HepG2 (cell line): ENCODE data around the gene CSNK1G1. TPM values are rescaled to one million over a fixed set of nuclear protein-coding genes. Genes with fewer than 3 reads are reported as not detected.

Source experiments
- ATAC-seq: fragments of 200-7000 bp; cut with Tn5 transposase; 3 replicates; pipeline ENCODE4 v1.9.1; 2020; ENCODE audit warnings: mild to moderate bottlenecking, moderate library complexity
- BruUV-seq: library from RNA; stranded (reverse); fragments of 400-500 nt; replicated peaks from 2 replicates; lab custom pipeline; 2021; lab: Mats Ljungman, UMichigan
- CTCF ChIA-PET: fragments of 300-600 bp; formaldehyde crosslinking; extraction: SDS; loops from one replicate; lab custom pipeline; 2021; ENCODE audit warnings: low total read pairs, inconsistent platforms, low intra/inter-chr PET ratio; lab: Yijun Ruan, JAX
- POLR2A ChIA-PET: fragments of 350-600 bp; sonication (Branson Sonifier 250); formaldehyde crosslinking; loops from one replicate; lab custom pipeline; 2020; ENCODE audit warnings: antibody characterized with exemption, inconsistent platforms; lab: Yijun Ruan, JAX
- DNase-seq: peaks from one replicate; pipeline ENCODE4 v3.0.0-alpha.2; 2015; ENCODE audit warnings: low spot score
- FAIRE-seq: peaks from 3 replicates; lab custom pipeline; 2011; peaks lifted over from hg19 to GRCh38; lab: Jason Lieb, UNC
- H2AFZ ChIP-seq: one replicate; pipeline ENCODE4 v1.6.1; 2011; ENCODE audit warnings: low read length, inconsistent platforms
- H3K27ac ChIP-seq: fragments of 300-600 bp; 3 replicates; pipeline ENCODE4 v1.8.0; 2011; ENCODE audit warnings: mixed run types, mild to moderate bottlenecking, mixed read lengths, low read length, inconsistent platforms; ENCODE audit not compliant: insufficient read depth; ENCODE audit errors: extremely low read length
- H3K27me3 ChIP-seq, 2 experiments: fragments of 200-600 bp in 1 of 2; 2 replicates in 1 of 2; 3 replicates in 1 of 2; pipeline versions ENCODE4 v1.6.0 to v1.8.0; 2011; ENCODE audit warnings: low read length in 2 of 2, mild to moderate bottlenecking in 2 of 2, moderate library complexity in 2 of 2, inconsistent platforms in 1 of 2; ENCODE audit not compliant: insufficient read depth in 2 of 2, control insufficient read depth in 1 of 2
- H3K36me3 ChIP-seq, 2 experiments: fragments of 200-600 bp in 1 of 2; replicated peaks in 1 of 2; 2 replicates in 1 of 2; 3 replicates in 1 of 2; pipeline versions ENCODE4 v1.5.1 to v1.8.0; 2011; ENCODE audit warnings: low read length in 2 of 2, inconsistent platforms in 1 of 2; ENCODE audit not compliant: insufficient read depth in 2 of 2, control insufficient read depth in 1 of 2
- H3K4me1 ChIP-seq: 2 replicates; pipeline ENCODE4 v1.5.1; 2012; ENCODE audit warnings: low read length, inconsistent platforms; ENCODE audit not compliant: insufficient read depth
- H3K4me2 ChIP-seq: 2 replicates; pipeline ENCODE4 v1.6.0; 2011; ENCODE audit warnings: low read depth, low read length, inconsistent platforms
- H3K4me3 ChIP-seq, 3 experiments: fragments of 200-600 bp in 1 of 3; sonication (generic), shearing (Covaris generic) in 1 of 3; replicated peaks in 1 of 3; 2 replicates each; pipeline ENCODE4 v1.5.1; 2011 to 2016; ENCODE audit warnings: low read length in 3 of 3, inconsistent platforms in 2 of 3, low read depth in 2 of 3, mild to moderate bottlenecking in 2 of 3, control low read depth in 1 of 3, mixed read lengths in 1 of 3; ENCODE audit not compliant: insufficient read depth in 1 of 3
- H3K79me2 ChIP-seq: one replicate; pipeline ENCODE4 v1.6.1; 2011; ENCODE audit warnings: low read length, inconsistent platforms; ENCODE audit not compliant: insufficient read depth
- H3K9ac ChIP-seq: 2 replicates; pipeline ENCODE4 v1.6.0; 2011; ENCODE audit warnings: mild to moderate bottlenecking, low read depth, low read length, inconsistent platforms; ENCODE audit not compliant: insufficient read depth
- H3K9me3 ChIP-seq: 2 replicates; pipeline ENCODE4 v1.5.1; 2012; ENCODE audit warnings: mild to moderate bottlenecking, low read length
- H4K20me1 ChIP-seq: 2 replicates; pipeline ENCODE4 v1.6.0; 2011; ENCODE audit warnings: inconsistent platforms, mild to moderate bottlenecking, low read length, moderate library complexity; ENCODE audit not compliant: insufficient read depth
- AGO1 ChIP-seq: fragments of 200-400 bp; formaldehyde crosslinking; IDR thresholded peaks from 2 replicates; pipeline ENCODE4 v1.6.1; 2017; ENCODE audit warnings: mild to moderate bottlenecking, low read depth, low read length, moderate library complexity; ENCODE audit not compliant: poor library complexity, severe bottlenecking
- AGO2 ChIP-seq: fragments of 200-400 bp; formaldehyde crosslinking; optimal IDR thresholded peaks from 2 replicates; pipeline ENCODE3; 2017; ENCODE audit warnings: mild to moderate bottlenecking, low read depth, low read length, moderate library complexity
- LRRFIP1 ChIP-seq: sonication (generic); formaldehyde crosslinking; conservative IDR thresholded peaks from 2 replicates; pipeline ENCODE4 v1.4.0; 2020; ENCODE audit warnings: missing genetic modification reagents
- NONO ChIP-seq, 2 experiments: fragments of 450-650 bp in 1 of 2; sonication (generic) in 1 of 2; formaldehyde crosslinking in 1 of 2; IDR thresholded peaks in 1 of 2; conservative IDR thresholded peaks in 1 of 2; 2 replicates each; pipeline versions ENCODE4 v1.6.1 to v1.8.0; 2017 to 2022; ENCODE audit warnings: mild to moderate bottlenecking in 1 of 2, missing genetic modification reagents in 1 of 2, moderate library complexity in 1 of 2
- POLR2AphosphoS5 ChIP-seq: IDR thresholded peaks from 2 replicates; pipeline ENCODE4 v1.6.1; 2012; ENCODE audit warnings: low read depth, low read length
- POLR2G ChIP-seq: fragments of 200-400 bp; formaldehyde crosslinking; IDR thresholded peaks from 2 replicates; pipeline ENCODE4 v1.6.1; 2018; ENCODE audit warnings: mild to moderate bottlenecking, low read depth, low read length, moderate library complexity
- SKI ChIP-seq: fragments of 450-650 bp; IDR thresholded peaks from one replicate; pipeline ENCODE4 v1.6.1; 2018; ENCODE audit warnings: mild to moderate bottlenecking; ENCODE audit not compliant: partially characterized antibody
- ZNF350 ChIP-seq: sonication (generic); formaldehyde crosslinking; IDR thresholded peaks from 2 replicates; pipeline ENCODE4 v1.4.0; 2020; ENCODE audit warnings: mild to moderate bottlenecking, low read depth, missing genetic modification reagents, borderline replicate concordance
- ZNF558 ChIP-seq: sonication (generic); formaldehyde crosslinking; IDR thresholded peaks from 2 replicates; pipeline ENCODE4 v1.9.0; 2022; ENCODE audit warnings: mild to moderate bottlenecking, missing genetic modification reagents, borderline replicate concordance
- WGBS: methylation state at CpG from one replicate; pipeline ENCODE4 v1.1.6; 2017; ENCODE audit warnings: low lambda C conversion rate; 5-methylcytosine and 5-hydroxymethylcytosine counted together
- in situ Hi-C: cut with HindIII; loops from 2 replicates; pipeline ENCODE4 v1.10.0; 2017; ENCODE audit warnings: low pct_unique_long_range_greater_than_20kb; ENCODE audit not compliant: extremely low pct_ligation_motif_present
- intact Hi-C: fragments of 100-400 bp; cut with micrococcal nuclease; formaldehyde crosslinking; loops from one replicate; pipeline ENCODE4 v1.10.0; 2022; ENCODE audit not compliant: unreplicated experiment
- polyA plus RNA-seq, 8 experiments: library from polyadenylated mRNA; depleted of rRNA in 3 of 8; stranded (reverse) in 7 of 8; unstranded in 1 of 8; fragments of >200 nt; fragmentation: Illumina TruSeq in 4 of 8; extraction: Trizol in 4 of 8; gene quantifications; 2 replicates each; pipeline versions ENCODE4 v1.2.1 to v1.2.3, GENCODE V29; 2011 to 2016; ENCODE audit warnings: low read depth in 4 of 8, missing spikeins in 1 of 8, mixed read lengths in 1 of 8; ENCODE audit not compliant: insufficient read depth in 1 of 8
- total RNA-seq, 5 experiments: library from RNA; depleted of rRNA; stranded (reverse); fragments of >200 nt; fragmentation: Illumina TruSeq; extraction: Trizol; gene quantifications; 2 replicates each; pipeline ENCODE4 v1.2.3, GENCODE V29; 2016; ENCODE audit warnings: low read depth in 1 of 5

The CSNK1G1 gene
- total and polyA plus RNA-seq, 2 of the 13 experiments (the other 11 are each of a cell fraction or from before 2014, with no cell fraction given) = 8.5 to 12.6 TPM

- no TSS peak for BruUV-seq
- Histone ChIP-seq H3K27me3 (no peaks in the 10 kb centered on the region; a peak in 1 of 5 replicates), H2AFZ (no peak overlapping the region), H3K9ac (peak overlapping the region; percentile 20; the same call in 1 of the 2 replicates), H3K79me2 (peaks cover 31% of the 10 kb centered on the region), H3K9me3 (no peaks in the 10 kb centered on the region), H4K20me1 (peaks cover 44% of the 10 kb centered on the region), H3K4me3 (no peak overlapping the region), H3K4me1 (peaks cover 44% of the 10 kb centered on the region), H3K4me2 (peak overlapping the region; percentile 33; the same call in 1 of the 2 replicates), H3K36me3 (peaks cover 32 to 49% of the 10 kb centered on the region in 2 experiments), H3K27ac (peak overlapping the region; percentile 16)
- TF ChIP-seq POLR2AphosphoS5 (0 out of 2 replicates have a peak, but pooled peaks have one; percentile 15), ZNF350 (CRISPR knock-in tag) (0 out of 2 replicates have a peak, but pooled peaks have one; percentile 19), LRRFIP1 (no peak), SKI (no peak), AGO1 (peak; percentile 46), POLR2G (peak; percentile 53; the same call in 1 of the 2 replicates), NONO (IDR thresholded peaks at IDR 0.05) (no peak), NONO (CRISPR knock-in tag; conservative IDR thresholded peaks at IDR 0.05) (0 out of 2 replicates have a peak, but pooled peaks have one; percentile 21), ZNF558 (CRISPR knock-in tag) (no peak), AGO2 (peak; percentile 64)
- CTCF ChIA-PET = no interaction called here
- no peak for ATAC-seq
- FAIRE-seq = no peak
- POLR2A ChIA-PET = no interaction called here
- intact Hi-C loops = no loop called here
- DNase-seq = no peak
- in situ Hi-C loops = no loop called here
- 89% methylated on average over 11 of the region's 11 CpGs for WGBS
Observed at GRCh38 chr15:64158363-64159134, 197.4 kb downstream of the CSNK1G1 start.
